ENCODE results near the gene GH2.

DNA sequence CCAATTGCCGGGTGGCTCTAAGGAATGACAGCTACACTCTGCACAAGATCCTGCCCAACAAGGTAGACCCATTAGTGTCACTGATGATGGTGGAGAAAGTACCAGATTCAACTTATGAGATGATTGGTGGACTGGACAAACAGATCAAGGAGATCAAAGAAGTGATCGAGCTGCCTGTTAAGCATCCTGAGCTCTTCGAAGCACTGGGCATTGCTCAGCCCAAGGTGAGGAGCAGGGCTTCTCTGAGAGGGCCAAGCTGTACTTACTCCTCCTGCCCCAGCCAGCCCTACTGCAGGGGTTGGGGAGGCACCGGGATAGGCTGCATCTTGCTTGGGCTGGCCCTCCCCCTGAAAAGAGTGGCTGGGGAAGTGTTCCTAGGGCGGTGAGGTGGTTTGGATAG is 51.5 kb downstream of the GH2 start:
- no peak for TF ChIP-seq ZNF792 (tag by site-specific recombination; IDR thresholded peaks at IDR 0.05)
- TF ChIP-seq, protein P1, sequence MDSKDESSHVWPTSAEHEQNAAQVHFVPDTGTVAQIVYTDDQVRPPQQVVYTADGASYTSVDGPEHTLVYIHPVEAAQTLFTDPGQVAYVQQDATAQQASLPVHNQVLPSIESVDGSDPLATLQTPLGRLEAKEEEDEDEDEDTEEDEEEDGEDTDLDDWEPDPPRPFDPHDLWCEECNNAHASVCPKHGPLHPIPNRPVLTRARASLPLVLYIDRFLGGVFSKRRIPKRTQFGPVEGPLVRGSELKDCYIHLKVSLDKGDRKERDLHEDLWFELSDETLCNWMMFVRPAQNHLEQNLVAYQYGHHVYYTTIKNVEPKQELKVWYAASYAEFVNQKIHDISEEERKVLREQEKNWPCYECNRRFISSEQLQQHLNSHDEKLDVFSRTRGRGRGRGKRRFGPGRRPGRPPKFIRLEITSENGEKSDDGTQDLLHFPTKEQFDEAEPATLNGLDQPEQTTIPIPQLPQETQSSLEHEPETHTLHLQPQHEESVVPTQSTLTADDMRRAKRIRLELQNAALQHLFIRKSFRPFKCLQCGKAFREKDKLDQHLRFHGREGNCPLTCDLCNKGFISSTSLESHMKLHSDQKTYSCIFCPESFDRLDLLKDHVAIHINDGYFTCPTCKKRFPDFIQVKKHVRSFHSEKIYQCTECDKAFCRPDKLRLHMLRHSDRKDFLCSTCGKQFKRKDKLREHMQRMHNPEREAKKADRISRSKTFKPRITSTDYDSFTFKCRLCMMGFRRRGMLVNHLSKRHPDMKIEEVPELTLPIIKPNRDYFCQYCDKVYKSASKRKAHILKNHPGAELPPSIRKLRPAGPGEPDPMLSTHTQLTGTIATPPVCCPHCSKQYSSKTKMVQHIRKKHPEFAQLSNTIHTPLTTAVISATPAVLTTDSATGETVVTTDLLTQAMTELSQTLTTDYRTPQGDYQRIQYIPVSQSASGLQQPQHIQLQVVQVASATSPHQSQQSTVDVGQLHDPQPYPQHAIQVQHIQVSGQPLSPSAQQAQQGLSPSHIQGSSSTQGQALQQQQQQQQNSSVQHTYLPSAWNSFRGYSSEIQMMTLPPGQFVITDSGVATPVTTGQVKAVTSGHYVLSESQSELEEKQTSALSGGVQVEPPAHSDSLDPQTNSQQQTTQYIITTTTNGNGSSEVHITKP (tag by site-specific recombination; IDR thresholded peaks at IDR 0.05) = no peak
- TF ChIP-seq, protein P2, sequence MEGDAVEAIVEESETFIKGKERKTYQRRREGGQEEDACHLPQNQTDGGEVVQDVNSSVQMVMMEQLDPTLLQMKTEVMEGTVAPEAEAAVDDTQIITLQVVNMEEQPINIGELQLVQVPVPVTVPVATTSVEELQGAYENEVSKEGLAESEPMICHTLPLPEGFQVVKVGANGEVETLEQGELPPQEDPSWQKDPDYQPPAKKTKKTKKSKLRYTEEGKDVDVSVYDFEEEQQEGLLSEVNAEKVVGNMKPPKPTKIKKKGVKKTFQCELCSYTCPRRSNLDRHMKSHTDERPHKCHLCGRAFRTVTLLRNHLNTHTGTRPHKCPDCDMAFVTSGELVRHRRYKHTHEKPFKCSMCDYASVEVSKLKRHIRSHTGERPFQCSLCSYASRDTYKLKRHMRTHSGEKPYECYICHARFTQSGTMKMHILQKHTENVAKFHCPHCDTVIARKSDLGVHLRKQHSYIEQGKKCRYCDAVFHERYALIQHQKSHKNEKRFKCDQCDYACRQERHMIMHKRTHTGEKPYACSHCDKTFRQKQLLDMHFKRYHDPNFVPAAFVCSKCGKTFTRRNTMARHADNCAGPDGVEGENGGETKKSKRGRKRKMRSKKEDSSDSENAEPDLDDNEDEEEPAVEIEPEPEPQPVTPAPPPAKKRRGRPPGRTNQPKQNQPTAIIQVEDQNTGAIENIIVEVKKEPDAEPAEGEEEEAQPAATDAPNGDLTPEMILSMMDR (tag by site-specific recombination; IDR thresholded peaks at IDR 0.05) = no peak
- TF ChIP-seq TRIM28 (IDR thresholded peaks at IDR 0.05; ENCODE audit: borderline replicate concordance, low read length) = no peak
- TF ChIP-seq MYNN (tag by site-specific recombination; IDR thresholded peaks at IDR 0.05; ENCODE audit: borderline replicate concordance) = no peak
- TF ChIP-seq ZNF626 (tag by site-specific recombination; IDR thresholded peaks at IDR 0.05) = no peak
- TF ChIP-seq YY1 (tag by site-specific recombination; IDR thresholded peaks at IDR 0.05) = no peak
- TF ChIP-seq, protein P3, sequence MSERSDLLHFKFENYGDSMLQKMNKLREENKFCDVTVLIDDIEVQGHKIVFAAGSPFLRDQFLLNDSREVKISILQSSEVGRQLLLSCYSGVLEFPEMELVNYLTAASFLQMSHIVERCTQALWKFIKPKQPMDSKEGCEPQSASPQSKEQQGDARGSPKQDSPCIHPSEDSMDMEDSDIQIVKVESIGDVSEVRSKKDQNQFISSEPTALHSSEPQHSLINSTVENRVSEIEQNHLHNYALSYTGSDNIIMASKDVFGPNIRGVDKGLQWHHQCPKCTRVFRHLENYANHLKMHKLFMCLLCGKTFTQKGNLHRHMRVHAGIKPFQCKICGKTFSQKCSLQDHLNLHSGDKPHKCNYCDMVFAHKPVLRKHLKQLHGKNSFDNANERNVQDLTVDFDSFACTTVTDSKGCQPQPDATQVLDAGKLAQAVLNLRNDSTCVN (tag by site-specific recombination; optimal IDR thresholded peaks at IDR 0.05) = no peak
- no peak for TF ChIP-seq ZNF114 (tag by site-specific recombination; IDR thresholded peaks at IDR 0.05)
- TF ChIP-seq ZNF530 (tag by site-specific recombination; IDR thresholded peaks at IDR 0.05; ENCODE audit: low read depth) = no peak
- TF ChIP-seq ZBTB20 (tag by site-specific recombination; IDR thresholded peaks at IDR 0.05) = no peak
- no peak for TF ChIP-seq ZFHX2 (tag by site-specific recombination; conservative IDR thresholded peaks at IDR 0.05)
- TF ChIP-seq ZNF658 (tag by site-specific recombination; IDR thresholded peaks at IDR 0.05) = no peak
- TF ChIP-seq ZNF16 (tag by site-specific recombination; IDR thresholded peaks at IDR 0.05; ENCODE audit: low read depth) = no peak
